GM19351 (cell line): ENCODE measurements around the gene RRP8.

Experiments used
- ATAC-seq: cut with Tn5 transposase; IDR thresholded peaks from one replicate; pipeline ENCODE4 v1.9.1; 2021; ENCODE audit warnings: mild to moderate bottlenecking, moderate library complexity; ENCODE audit not compliant: unreplicated experiment

The RRP8 gene

DNA sequence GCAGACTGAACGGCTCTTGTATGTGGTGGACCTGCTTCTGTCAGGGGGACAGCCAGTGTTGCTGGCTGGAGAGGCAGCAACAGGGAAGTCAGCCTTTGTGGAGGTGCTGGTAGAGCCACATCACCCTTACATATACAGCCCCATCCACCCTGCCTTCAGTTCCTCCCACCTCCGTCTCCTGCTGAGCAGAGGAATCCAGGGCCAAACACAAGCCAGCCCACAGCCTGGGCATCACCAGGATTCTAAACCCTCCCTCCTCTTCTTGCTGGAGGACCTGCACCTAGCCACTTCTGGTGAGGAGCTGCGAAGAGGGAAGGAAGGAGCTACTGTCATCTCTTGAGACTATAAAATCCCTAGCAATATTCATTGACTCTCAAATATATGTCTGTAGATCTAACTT, 54.8 kb downstream of the RRP8 start:
- no peak for ATAC-seq

DNA sequence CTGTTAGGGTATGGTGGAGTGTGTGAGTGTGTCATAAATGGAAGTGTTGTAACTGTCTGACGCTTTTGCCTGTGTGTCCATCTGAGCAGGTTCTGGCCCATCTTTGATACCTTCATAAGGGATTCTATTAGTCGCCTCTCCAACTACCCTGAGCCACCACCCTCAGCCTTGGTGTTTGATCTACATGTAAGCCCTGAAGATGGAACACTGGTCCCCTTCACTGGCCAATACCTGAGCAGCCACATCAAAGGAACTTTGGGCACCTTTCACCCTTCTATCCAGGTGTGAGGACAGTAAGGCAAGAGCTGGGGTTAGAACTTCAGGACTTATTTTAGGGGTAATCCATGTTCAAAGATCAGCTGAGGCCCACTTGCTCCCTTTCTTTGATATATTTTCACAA, 55.3 kb downstream of the RRP8 start:
- ATAC-seq, result no peak

GRCh38 chr11:6547177-6547576, 56.2 kb downstream of the RRP8 start:
- no peak for ATAC-seq

DNA sequence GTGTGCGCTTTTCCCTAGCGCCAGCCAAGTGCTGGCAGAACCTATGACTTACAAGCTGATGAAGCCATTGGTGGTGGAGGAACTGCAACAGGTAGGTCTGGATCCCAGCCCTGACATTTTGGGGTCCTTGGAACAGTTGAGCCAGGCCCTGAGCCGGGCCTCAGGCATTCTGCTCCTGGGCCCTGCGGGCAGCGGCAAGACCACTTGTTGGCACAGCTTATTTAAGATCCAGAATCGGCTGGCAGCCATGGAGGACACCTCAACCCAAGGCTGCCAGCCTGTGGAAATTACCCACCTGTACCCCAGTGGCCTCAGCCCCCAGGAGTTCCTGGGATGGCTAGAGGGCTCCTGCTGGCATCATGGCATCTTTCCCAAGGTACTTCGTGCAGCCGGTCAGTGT, 56.7 kb downstream of the RRP8 start:
- no peak for ATAC-seq

GRCh38 chr11:6545917-6546605, 57.4 kb downstream of the RRP8 start:
- ATAC-seq, result no peak
